Measurements from ENCODE around the gene CNTNAP1.
A peak's percentile ranks its signal among the peaks of the same experiment; 100 is the strongest.

Gene CNTNAP1

GRCh38 chr17:42743595-42744282, 61.4 kb downstream of the CNTNAP1 start:
- no peak for DNase-seq

- peak; percentile 75 for DNase-seq
Observed at GRCh38 chr17:42744283-42744805, 62.0 kb downstream of the CNTNAP1 start.

DNA sequence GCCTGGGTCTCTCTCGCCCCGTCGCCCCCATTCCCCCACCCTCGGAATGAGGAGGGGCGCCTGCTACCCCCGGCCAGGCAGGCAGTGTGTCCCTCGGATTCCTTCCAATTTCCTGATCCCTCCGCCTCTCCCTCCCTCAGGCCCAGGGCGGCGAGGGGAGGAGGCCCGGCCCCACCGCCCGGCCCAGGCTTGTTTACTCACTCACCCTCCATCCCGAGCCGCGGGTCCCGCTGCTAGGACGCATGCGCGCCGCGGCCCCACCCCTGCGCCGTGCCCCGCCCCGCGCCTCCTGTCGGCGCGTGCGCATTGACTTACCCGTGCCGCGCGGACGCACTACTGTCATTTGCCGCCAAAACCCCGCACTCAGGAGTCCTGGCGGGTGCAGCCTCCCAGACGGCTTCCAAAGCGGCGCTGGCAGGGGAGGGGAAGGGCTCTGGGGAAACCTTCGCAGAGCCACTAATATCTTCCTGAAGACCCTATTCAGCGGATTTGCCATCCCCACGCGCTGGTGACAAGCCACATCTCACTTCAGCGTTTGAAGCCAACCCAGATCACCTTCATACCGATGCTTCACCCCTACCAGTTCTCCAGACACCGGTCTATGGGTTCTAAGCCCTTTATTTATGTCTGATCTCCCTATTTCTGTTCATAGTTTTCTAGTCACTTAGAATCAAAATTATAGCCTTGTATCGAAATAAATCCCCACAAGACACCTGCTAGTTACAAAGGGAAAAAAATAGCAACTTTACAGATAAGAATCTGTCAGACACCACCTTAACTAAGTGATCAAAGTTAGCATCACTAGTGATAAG, 62.7 kb downstream of the CNTNAP1 start, which contains the start of gene EZH1:
EZH1 (minus strand) TSS at position 235 of the 812 bp plus-strand sequence. CDS start 16,099 bp downstream, outside the sequence.
- peak; percentile 94 for DNase-seq

DNA sequence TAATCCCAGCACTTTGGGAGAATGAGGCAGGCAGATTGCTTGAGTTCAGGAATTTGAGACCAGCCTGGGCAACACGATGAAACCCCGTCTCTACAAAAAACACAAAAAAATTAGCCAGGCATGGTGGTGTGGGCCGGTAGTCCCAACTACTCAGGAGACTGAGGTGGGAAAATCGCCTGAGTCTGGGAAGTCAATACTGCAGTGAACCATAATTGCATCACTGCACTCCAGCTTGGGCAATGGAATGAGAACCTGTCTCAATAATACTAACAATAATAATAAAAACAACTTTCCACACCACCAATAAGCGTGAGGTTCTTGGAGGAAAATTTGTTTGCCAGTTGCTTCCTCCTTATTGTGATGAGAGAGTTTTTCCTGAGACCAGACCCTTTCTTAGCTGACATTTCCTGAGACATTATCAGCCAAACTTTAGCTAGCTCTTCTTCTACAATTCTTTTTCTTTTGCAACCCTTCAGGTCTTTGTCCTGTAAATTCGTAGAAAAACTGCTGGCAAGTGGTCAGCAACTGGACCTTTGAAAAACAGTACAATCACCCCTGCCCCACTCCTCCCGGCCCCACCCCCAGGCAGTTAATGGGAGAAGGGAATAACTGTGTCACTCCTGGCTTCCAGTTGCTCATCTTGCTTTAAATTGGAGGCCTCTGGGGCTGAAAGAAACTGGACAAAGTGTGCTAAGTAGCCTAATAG, 66.0 kb downstream of the CNTNAP1 start:
- DNase-seq: no peak

- DNase-seq: no peak
Observed at GRCh38 chr17:42748908-42749798, 66.8 kb downstream of the CNTNAP1 start.
